Loucy (cell line): Measurements from ENCODE around the gene TRIM25.

ENCODE experiments used
- H2AFZ ChIP-seq: fragments of 200-600 bp; sonication (generic); 2 replicates; pipeline ENCODE4 v1.6.0; 2016; ENCODE audit warnings: antibody characterized with exemption, mild to moderate bottlenecking, low read length, moderate library complexity
- H3F3A ChIP-seq: fragments of 200-600 bp; 2 replicates; pipeline ENCODE4 v1.6.0; 2016; ENCODE audit warnings: antibody characterized with exemption, low read depth, mild to moderate bottlenecking
- H3K27me3 ChIP-seq: fragments of 200-600 bp; sonication (generic); 2 replicates; pipeline ENCODE4 v1.6.1; 2014; ENCODE audit warnings: low read length, mild to moderate bottlenecking; ENCODE audit not compliant: insufficient read depth, poor library complexity, severe bottlenecking
- H3K36me3 ChIP-seq: fragments of 200-600 bp; sonication (generic); 2 replicates; pipeline ENCODE4 v1.6.1; 2016; ENCODE audit warnings: low read length; ENCODE audit not compliant: insufficient read depth
- H3K4me1 ChIP-seq: fragments of 200-600 bp; sonication (generic); 2 replicates; pipeline ENCODE4 v1.5.1; 2014; ENCODE audit warnings: low read length, mild to moderate bottlenecking; ENCODE audit not compliant: insufficient read depth, poor library complexity, severe bottlenecking
- H3K4me2 ChIP-seq: fragments of 200-600 bp; sonication (generic); 2 replicates; pipeline ENCODE4 v1.6.0; 2014; ENCODE audit warnings: antibody characterized with exemption, low read length, low read depth, mild to moderate bottlenecking; ENCODE audit not compliant: poor library complexity, severe bottlenecking
- H3K4me3 ChIP-seq: fragments of 200-600 bp; sonication (generic); 2 replicates; pipeline ENCODE4 v1.5.1; 2014; ENCODE audit warnings: low read length, mild to moderate bottlenecking, mixed read lengths; ENCODE audit not compliant: poor library complexity, severe bottlenecking
- H3K79me2 ChIP-seq: fragments of 200-600 bp; sonication (generic); 2 replicates; pipeline ENCODE4 v1.6.1; 2014; ENCODE audit warnings: low read length; ENCODE audit not compliant: insufficient read depth
- H3K9ac ChIP-seq: fragments of 200-600 bp; sonication (generic); 2 replicates; pipeline ENCODE4 v1.6.0; 2014; ENCODE audit warnings: mild to moderate bottlenecking, low read depth, low read length, moderate library complexity; ENCODE audit not compliant: poor library complexity, severe bottlenecking
- H3K9me2 ChIP-seq: fragments of 200-600 bp; sonication (generic); replicated peaks from 2 replicates; pipeline ENCODE4 v1.6.1; 2016; ENCODE audit warnings: low read depth, low read length, mixed read lengths
- H3K9me3 ChIP-seq: fragments of 200-600 bp; sonication (generic); 2 replicates; pipeline ENCODE4 v1.6.1; 2014; ENCODE audit warnings: mild to moderate bottlenecking, antibody characterized with exemption, low read length, low read depth; ENCODE audit not compliant: insufficient read depth
- H4K20me1 ChIP-seq: fragments of 200-600 bp; sonication (generic); 2 replicates; pipeline ENCODE4 v1.6.0; 2014; ENCODE audit warnings: antibody characterized with exemption, low read length, mild to moderate bottlenecking; ENCODE audit not compliant: insufficient read depth, poor library complexity, severe bottlenecking
- EZH2phosphoT487 ChIP-seq: fragments of 200-600 bp; IDR thresholded peaks from 2 replicates; pipeline ENCODE4 v1.6.1; 2018; ENCODE audit warnings: antibody characterized with exemption, mild to moderate bottlenecking, moderate library complexity, borderline replicate concordance
- TF ChIP-seq, protein P1 (sequence below): fragments of 200-600 bp; sonication (generic); conservative IDR thresholded peaks from 2 replicates; pipeline ENCODE4 v1.5.1; 2014; ENCODE audit warnings: mild to moderate bottlenecking, antibody characterized with exemption, low read length

TRIM25 gene

DNA sequence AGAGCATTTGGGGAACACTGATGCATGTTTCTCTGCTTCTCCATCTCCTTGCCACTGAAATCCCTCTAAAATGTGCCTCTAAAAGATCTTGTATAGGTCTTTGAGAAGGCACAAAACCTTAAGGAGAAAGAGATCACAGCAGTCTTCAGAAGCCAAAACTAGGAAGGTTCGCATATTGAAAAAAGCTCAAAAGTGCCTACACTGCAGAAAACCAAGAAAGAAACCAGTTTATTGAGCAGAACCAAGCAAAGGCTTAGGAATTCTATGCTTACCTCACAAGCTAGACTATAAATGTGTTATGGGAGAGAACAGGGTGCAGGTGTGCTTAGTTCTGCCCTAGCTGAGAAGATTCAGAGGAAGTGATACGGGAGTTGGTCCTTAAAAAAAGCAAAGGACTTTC lies 63.3 kb downstream of the TRIM25 start:
- peaks cover 5% of the 10 kb centered on the region for H3K4me1 ChIP-seq
- no peak overlapping the region for H3K4me2 ChIP-seq

DNA sequence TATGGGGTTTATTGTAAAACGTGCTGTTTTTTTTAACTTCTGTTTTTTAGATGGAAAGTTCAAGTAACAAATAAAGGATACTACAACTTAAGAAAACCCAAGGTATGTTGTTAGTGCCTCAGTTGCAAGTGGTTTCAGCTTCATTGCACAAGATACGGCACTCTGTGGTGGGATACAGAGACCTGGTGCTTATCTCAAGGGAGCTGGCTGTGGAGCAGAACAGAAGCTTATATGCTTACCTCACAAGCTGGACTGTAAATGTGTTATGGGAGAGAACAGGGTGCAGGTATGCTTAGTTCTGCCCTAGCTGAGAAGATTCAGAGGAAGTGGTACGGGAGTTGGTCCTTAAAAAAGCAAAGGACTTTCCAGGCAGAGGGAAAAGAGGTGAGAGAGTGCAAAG lies 64.7 kb downstream of the TRIM25 start:
- H3K79me2 ChIP-seq: peaks cover 5% of the 10 kb centered on the region
- H3K9ac ChIP-seq: no peak overlapping the region
- peaks cover 68% of the 10 kb centered on the region for H3K36me3 ChIP-seq
- H3F3A ChIP-seq: no peaks in the 10 kb centered on the region
- no peaks in the 10 kb centered on the region for H4K20me1 ChIP-seq
- peaks cover 9% of the 10 kb centered on the region for H3K4me1 ChIP-seq
- TF ChIP-seq, protein P1, sequence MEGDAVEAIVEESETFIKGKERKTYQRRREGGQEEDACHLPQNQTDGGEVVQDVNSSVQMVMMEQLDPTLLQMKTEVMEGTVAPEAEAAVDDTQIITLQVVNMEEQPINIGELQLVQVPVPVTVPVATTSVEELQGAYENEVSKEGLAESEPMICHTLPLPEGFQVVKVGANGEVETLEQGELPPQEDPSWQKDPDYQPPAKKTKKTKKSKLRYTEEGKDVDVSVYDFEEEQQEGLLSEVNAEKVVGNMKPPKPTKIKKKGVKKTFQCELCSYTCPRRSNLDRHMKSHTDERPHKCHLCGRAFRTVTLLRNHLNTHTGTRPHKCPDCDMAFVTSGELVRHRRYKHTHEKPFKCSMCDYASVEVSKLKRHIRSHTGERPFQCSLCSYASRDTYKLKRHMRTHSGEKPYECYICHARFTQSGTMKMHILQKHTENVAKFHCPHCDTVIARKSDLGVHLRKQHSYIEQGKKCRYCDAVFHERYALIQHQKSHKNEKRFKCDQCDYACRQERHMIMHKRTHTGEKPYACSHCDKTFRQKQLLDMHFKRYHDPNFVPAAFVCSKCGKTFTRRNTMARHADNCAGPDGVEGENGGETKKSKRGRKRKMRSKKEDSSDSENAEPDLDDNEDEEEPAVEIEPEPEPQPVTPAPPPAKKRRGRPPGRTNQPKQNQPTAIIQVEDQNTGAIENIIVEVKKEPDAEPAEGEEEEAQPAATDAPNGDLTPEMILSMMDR: no peak
- no peak for TF ChIP-seq EZH2phosphoT487
- H3K27me3 ChIP-seq: no peaks in the 10 kb centered on the region
- H3K9me3 ChIP-seq: no peaks in the 10 kb centered on the region
- no peaks in the 10 kb centered on the region for H3K9me2 ChIP-seq
- H3K4me3 ChIP-seq: no peak overlapping the region
- no peak overlapping the region for H3K4me2 ChIP-seq
- no peak overlapping the region for H2AFZ ChIP-seq

More for the DNA sequence above, 63.3 kb downstream of the TRIM25 start:
- H3K27me3 ChIP-seq: no peaks in the 10 kb centered on the region
- no peaks in the 10 kb centered on the region for H4K20me1 ChIP-seq
- H3K4me3 ChIP-seq: no peak overlapping the region
- no peaks in the 10 kb centered on the region for H3F3A ChIP-seq
- no peaks in the 10 kb centered on the region for H3K9me2 ChIP-seq
- H2AFZ ChIP-seq: no peak overlapping the region
- no peaks in the 10 kb centered on the region; the same call in 1 of the 2 replicates for H3K79me2 ChIP-seq
- H3K36me3 ChIP-seq: peaks cover 67% of the 10 kb centered on the region
- no peaks in the 10 kb centered on the region for H3K9me3 ChIP-seq
- H3K9ac ChIP-seq: no peak overlapping the region
- TF ChIP-seq EZH2phosphoT487: no peak
- TF ChIP-seq, protein P1: no peak

DNA sequence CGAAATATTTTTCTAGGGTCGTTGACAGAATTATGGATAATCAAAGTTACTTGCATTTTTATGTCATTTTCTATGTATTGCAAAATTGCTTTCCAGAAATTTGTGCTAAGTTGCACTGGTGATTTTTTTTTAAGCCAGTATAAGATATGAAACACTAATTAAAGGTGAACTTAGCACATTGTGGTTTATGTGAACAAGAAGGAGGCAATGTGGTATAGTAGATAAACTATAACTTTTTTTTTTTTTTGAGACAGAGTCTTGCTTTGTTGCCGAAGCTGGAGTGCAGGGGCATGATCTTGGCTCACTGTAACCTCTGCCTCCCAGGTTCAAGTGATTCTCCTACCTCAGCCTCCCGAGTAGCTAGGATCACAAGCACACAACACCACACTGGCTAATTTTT lies 66.7 kb downstream of the TRIM25 start:
- H3K79me2 ChIP-seq: peaks cover 24% of the 10 kb centered on the region
- H3K4me1 ChIP-seq: peaks cover 17% of the 10 kb centered on the region
- peaks cover 67% of the 10 kb centered on the region for H3K36me3 ChIP-seq

More for the DNA sequence above, 66.7 kb downstream of the TRIM25 start:
- Histone ChIP-seq H3K4me3 (no peak overlapping the region), H4K20me1 (peaks cover 11% of the 10 kb centered on the region), H2AFZ (no peak overlapping the region), H3K27me3 (no peaks in the 10 kb centered on the region), H3K9me3 (no peaks in the 10 kb centered on the region), H3K9ac (no peak overlapping the region), H3K9me2 (no peaks in the 10 kb centered on the region), H3K4me2 (no peak overlapping the region), H3F3A (no peaks in the 10 kb centered on the region)
- TF ChIP-seq, protein P1: no peak
- TF ChIP-seq EZH2phosphoT487: no peak
